NCI-H2107 treated with DMSO at 0.1 percent for 48 hours (cell line): ENCODE measurements around the gene GRK7.
"Not testable (repeated sequence)": the region's sequence is repeated elsewhere in the genome, so short reads cannot be mapped to it uniquely, and the experiment has no call there.

Experiments
- DNase-seq: peaks from one replicate; lab custom pipeline; 2025; ENCODE audit not compliant: unreplicated experiment; lab: John Stamatoyannopoulos, UW

Gene GRK7

GRCh38 chr3:141754032-141754431, 9.2 kb upstream of the GRK7 start:
- no peak for DNase-seq

- DNase-seq, result not testable (repeated sequence)
These were observed 656 bp upstream of the GRK7 start for GRCh38 chr3:141762552-141762951.

- DNase-seq, result no peak
These were observed 837 bp downstream of the GRK7 start for GRCh38 chr3:141764045-141764444.

DNA sequence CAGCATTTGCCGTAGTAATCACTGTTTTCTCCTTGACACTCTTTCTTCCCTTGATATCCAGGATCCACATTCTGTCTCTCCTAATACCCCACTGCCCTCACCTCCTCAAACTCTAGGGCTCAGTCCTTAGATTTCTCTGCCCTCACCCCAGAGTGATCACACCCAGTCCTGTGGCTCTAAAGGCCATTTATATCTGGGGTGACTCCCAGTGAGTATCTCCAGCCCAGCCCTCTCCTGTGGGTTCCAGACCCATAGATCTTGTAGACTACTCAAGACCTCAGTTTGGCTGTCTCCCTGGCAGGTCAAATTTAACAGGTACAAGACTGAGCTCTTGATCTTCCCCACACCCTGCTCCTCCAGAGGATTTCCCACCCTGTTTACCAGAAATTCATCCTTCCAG, 1.3 kb downstream of the GRK7 start:
- DNase-seq, result no peak

DNA sequence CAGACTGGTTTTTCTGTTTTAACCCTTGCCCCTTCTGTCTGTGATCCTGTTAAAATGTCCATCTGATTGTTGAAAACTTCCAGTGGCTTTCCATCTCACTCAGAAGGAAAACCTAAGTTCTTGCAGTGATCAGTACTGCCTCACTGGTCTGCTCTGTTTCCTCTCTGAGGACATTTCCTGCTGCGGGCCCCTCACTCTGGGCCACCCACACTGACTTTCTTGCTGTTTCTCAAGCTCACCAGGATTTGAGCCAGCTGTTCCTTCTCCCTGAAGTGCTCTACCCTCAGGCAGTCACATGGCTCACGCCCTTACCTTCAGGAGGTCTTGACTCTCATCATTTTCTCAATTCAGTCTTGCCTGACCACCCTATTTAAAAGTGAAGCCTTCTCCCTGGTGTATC, 1.8 kb downstream of the GRK7 start:
- no peak for DNase-seq

DNA sequence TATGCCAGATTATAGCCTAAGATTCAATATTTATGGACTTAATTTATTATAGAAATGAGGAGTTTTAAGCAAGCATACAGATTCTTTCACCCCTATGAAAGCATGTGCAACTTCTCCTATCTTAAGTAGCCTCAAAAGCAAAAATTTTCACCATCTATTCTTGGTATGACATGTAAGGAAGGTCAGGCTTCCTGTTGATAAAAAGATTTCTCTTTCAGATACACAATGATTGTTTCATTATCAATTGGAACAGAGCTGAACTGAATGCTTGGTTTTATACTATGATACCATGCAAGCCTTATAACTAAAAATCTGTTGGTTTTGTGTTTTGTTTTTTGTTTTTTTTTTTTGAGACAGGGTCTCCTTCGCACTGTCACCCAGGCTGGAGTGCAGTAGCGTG, 3.9 kb downstream of the GRK7 start:
- no peak for DNase-seq

DNA sequence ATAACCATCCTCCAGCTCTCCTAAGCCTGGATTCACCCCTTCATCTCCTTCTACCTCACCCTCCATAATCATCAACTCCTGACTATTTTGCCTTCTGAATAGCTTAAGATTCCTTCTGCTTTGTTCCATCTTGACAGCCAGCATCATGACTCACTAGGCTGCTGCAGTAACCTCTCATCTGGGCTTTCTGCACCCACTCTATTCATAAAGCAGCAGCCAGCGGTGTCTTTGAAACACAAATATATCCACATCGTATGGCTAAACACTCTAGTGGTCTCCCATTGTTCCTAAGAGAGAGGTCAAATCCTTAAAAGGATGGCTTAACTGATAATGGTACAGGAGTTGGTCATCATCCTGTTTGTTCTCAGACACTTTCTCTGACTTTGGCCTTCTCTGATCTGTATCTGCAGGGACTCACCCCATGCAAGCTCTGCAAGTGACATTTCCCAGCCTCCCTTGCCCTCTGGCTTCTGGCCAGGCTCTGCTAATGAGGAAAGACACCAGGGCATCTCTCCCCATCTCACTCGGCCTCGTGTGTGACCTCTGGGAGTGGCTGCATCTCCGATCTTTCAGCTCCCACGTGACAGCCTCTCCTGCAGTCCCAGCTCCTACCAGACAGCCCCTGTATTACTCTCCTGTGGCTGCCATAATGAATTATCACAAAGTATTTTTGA, 6.2 kb downstream of the GRK7 start:
- no peak for DNase-seq

GRCh38 chr3:141773676-141774075, 10.5 kb downstream of the GRK7 start:
- DNase-seq, result no peak

DNA sequence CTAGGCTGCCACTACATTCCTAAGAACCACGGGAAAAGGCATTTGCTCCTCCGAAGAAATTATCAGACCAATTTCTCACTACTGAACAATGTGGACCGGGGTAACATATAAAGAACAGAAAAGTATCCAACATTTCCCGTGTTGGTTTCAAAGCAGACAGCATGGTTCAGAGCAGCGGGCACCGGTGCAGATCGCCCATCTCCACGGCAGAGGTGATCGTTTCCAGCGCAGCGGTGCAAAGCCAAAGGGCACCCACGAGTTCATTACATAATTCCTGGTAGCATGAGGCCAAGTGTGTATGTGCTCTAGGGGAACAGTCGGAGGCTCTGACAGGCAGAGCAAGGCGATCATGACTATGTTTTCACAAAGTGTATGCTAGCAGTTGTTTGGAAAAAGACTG, 13.2 kb downstream of the GRK7 start:
- no peak for DNase-seq

GRCh38 chr3:141776885-141777284, 13.7 kb downstream of the GRK7 start:
- DNase-seq, result no peak

DNA sequence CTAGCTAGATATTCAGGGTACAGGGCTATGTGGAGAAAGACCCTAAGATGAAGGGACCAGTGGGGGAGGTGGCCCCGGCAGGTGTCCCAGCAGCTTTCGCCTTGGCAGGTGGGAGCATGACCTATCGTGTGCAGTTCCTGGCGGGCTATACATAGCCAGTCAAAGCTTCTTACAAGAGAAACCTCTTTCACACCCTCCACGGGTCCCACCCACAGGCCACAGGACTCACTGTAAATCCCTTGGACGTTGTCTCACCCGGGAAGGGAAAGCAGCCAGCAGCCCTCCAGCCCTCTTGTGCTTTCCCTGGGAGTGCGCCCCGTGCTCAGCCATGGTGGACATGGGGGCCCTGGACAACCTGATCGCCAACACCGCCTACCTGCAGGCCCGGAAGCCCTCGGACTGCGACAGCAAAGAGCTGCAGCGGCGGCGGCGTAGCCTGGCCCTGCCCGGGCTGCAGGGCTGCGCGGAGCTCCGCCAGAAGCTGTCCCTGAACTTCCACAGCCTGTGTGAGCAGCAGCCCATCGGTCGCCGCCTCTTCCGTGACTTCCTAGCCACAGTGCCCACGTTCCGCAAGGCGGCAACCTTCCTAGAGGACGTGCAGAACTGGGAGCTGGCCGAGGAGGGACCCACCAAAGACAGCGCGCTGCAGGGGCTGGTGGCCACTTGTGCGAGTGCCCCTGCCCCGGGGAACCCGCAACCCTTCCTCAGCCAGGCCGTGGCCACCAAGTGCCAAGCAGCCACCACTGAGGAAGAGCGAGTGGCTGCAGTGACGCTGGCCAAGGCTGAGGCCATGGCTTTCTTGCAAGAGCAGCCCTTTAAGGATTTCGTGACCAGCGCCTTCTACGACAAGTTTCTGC, 15.0 kb downstream of the GRK7 start:
- no peak for DNase-seq

GRCh38 chr3:141779667-141780066, 16.5 kb downstream of the GRK7 start:
- no peak for DNase-seq

GRCh38 chr3:141782386-141782932, 19.3 kb downstream of the GRK7 start:
- DNase-seq, result no peak

DNA sequence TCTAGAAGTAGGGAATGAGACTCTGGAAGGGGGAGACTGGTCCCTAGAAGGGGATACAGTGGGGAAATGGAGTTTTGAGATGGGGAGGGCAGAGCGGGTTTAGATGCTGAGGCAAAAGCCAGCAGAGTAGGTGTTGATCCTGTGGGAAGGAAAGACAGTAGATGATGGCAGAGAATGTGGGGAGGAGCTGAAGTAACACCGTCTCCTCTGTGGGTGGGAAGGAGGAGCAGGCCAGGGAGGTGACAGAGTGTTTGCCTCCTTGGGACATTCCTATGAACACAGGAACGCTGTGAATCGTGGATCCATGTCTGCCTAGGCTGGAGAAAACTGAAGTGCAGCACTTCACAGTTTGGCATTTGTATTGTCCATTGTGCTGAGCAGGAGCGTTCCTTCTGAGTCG, 20.4 kb downstream of the GRK7 start:
- DNase-seq, result no peak

- no peak for DNase-seq
These were observed 20.9 kb downstream of the GRK7 start for GRCh38 chr3:141784096-141784495.

DNA sequence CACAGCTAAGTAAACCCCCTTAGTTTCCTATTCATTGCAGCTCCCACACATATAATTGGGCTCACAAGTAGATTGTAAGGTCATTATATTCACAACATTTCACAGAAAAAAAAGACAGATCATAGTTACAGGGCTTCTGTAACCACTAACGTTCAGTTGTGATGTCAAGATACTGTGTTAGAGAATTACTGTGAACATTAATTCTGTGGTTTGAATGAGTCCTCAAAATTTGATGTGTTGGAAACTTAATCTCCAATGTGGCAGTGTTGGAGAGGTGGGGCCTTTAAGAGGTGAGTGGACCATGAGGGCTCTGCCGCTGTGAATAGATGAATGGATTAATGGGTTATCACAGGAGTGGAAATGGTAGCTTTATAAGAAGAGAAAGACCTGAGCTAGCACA, 21.3 kb downstream of the GRK7 start:
- DNase-seq, result peak; percentile 72

DNA sequence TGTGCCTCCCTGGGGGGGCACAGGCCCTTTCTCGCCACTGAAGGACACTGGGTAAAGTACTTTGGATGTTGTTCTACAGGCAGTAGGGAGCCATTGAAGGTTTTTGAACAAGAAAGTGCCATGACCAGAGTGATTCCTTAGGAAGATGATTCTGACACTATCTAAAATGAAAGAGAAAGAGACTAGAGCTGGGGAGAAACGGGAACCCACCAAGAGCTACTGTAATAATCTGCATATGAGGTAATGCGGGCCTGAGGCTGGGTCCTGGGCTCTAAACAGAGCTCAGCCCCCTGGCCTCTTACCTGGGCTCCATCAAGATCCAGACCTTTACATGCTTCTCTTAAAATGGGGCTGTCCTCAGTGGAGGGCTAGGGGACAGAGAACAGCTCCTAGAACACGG, 24.9 kb downstream of the GRK7 start:
- DNase-seq, result no peak

DNA sequence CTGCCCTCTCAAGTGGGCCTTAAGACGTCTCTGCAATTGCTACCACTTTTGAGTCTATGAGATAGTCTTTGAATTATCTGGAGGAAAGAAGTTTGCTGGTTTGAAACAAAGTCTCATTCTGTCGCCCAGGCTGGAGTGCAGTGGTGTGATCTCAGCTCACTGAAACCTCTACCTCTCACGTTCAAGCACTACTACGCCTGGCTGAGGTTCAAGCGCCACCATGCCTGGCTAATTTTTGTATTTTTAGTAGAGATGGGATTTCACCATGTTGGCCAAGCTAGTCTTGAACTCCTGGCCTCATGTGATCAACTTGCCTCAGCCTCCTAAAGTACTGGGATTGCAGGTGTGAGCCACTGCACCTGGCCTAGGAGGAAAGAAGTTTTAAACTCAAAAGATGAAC, 25.5 kb downstream of the GRK7 start:
- not testable (repeated sequence) for DNase-seq

DNA sequence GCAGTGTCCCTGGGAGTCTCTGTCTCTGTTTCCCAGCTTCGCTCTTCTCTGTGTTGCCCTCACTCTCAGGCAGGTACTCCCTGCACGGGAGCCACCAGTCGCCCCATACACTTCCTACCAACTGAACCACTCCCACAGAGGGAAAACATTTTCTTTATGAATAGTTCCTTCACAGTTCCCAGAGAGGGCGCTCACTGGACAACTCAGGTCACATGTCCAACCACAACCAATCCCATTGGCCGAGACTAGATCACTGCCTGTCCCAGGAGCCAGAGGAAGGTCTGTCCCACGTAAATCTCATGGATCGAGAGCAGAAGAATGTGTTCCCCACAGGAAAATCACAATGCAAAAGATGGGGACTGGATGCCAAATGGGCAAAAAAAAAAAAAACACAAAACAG, 26.1 kb downstream of the GRK7 start:
- DNase-seq, result no peak

DNA sequence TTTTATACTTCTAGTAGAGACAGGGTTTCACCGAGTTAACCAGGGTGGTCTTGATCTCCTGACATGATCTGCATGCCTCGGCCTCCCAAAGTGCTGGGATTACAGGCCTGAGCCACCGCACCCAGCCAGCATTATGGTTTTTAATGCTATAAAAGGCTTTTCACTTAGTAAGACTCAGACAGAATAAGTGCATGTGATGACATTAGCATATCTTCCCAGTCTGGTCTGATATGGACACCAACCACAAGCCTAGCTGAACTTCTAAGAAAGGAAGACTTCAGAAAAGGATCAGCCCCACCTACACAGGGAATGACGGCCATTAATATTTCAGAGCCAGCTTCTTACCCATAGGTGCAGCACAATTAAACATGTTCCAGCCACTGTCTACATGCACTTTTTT, 27.0 kb downstream of the GRK7 start:
- no peak for DNase-seq

DNA sequence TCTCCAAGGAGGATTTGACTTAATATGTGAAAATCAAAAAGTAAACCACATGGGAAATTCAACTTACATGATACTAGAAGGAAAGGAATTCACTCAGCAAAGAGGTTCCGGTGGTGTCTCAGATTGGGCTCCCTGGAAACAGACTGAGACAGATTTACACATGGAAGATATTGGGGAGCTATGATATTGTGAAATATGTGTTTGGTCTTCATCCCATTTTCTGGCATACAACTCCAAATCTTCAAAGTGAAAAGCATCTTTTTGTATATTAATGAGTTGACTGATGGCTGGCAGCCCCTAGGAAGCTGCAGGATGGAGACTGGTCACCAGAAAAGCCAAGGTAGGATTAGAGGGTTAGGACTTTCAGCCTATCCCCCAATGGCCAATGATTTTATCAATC, 29.3 kb downstream of the GRK7 start:
- no peak for DNase-seq
